ENCODE data around the gene TMBIM4.

DNA sequence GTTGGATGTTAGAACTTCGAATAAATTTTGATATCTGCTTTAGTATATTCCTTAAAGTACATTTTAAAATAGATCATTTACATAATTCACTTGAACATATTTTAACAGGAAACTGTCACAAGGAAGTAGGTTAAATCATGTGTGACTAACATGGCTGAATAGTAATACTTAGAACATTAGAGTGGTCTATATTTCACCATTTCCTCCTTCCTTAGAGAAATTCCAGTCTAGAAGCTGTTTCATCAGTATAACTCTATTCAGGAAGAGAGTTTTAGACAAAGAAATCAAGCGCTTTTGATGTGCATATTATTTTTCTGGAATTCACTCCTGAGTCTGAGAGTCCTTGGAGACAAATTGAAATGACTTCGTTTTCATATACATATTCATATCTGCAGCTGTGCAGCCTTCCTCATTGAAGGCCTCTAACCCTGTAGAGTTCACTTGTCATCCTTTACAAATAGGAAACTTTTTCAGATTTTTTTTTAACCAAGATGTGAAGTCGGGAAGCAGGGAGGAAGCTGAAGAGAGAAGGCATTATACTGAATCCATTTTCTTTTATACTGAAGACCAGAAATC lies 47.6 kb upstream of the TMBIM4 start:
- TF ChIP-seq JUND (IDR thresholded peaks at IDR 0.05; ENCODE audit: low read depth, low read length) (no peak), EZH2 (IDR thresholded peaks at IDR 0.05; ENCODE audit: borderline replicate concordance, control insufficient read depth, low read depth, low read length) (no peak), TCF12 (IDR thresholded peaks at IDR 0.05; ENCODE audit: low read depth, low read length) (no peak), FOXM1 (IDR thresholded peaks at IDR 0.05; ENCODE audit: low read depth, low read length) (no peak), JUNB (IDR thresholded peaks at IDR 0.05) (no peak), YBX1 (IDR thresholded peaks at IDR 0.05) (no peak), CREB1 (IDR thresholded peaks at IDR 0.05; ENCODE audit: low read depth) (no peak), KDM1A (IDR thresholded peaks at IDR 0.05; ENCODE audit: borderline replicate concordance) (no peak)
- TF ChIP-seq, protein P1, sequence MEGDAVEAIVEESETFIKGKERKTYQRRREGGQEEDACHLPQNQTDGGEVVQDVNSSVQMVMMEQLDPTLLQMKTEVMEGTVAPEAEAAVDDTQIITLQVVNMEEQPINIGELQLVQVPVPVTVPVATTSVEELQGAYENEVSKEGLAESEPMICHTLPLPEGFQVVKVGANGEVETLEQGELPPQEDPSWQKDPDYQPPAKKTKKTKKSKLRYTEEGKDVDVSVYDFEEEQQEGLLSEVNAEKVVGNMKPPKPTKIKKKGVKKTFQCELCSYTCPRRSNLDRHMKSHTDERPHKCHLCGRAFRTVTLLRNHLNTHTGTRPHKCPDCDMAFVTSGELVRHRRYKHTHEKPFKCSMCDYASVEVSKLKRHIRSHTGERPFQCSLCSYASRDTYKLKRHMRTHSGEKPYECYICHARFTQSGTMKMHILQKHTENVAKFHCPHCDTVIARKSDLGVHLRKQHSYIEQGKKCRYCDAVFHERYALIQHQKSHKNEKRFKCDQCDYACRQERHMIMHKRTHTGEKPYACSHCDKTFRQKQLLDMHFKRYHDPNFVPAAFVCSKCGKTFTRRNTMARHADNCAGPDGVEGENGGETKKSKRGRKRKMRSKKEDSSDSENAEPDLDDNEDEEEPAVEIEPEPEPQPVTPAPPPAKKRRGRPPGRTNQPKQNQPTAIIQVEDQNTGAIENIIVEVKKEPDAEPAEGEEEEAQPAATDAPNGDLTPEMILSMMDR (IDR thresholded peaks at IDR 0.05 in 2 of 3, conservative IDR thresholded peaks at IDR 0.05 in 1 of 3; ENCODE audit: control insufficient read depth in 2 of 3, extremely low read depth in 1 of 3, insufficient read depth in 1 of 3, low read depth in 3 of 3, low read length in 3 of 3): no peak
- TF ChIP-seq, protein P2, sequence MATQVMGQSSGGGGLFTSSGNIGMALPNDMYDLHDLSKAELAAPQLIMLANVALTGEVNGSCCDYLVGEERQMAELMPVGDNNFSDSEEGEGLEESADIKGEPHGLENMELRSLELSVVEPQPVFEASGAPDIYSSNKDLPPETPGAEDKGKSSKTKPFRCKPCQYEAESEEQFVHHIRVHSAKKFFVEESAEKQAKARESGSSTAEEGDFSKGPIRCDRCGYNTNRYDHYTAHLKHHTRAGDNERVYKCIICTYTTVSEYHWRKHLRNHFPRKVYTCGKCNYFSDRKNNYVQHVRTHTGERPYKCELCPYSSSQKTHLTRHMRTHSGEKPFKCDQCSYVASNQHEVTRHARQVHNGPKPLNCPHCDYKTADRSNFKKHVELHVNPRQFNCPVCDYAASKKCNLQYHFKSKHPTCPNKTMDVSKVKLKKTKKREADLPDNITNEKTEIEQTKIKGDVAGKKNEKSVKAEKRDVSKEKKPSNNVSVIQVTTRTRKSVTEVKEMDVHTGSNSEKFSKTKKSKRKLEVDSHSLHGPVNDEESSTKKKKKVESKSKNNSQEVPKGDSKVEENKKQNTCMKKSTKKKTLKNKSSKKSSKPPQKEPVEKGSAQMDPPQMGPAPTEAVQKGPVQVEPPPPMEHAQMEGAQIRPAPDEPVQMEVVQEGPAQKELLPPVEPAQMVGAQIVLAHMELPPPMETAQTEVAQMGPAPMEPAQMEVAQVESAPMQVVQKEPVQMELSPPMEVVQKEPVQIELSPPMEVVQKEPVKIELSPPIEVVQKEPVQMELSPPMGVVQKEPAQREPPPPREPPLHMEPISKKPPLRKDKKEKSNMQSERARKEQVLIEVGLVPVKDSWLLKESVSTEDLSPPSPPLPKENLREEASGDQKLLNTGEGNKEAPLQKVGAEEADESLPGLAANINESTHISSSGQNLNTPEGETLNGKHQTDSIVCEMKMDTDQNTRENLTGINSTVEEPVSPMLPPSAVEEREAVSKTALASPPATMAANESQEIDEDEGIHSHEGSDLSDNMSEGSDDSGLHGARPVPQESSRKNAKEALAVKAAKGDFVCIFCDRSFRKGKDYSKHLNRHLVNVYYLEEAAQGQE (IDR thresholded peaks at IDR 0.05; ENCODE audit: low read depth, low read length): no peak

Data from GM12878 (cell line).